Heart left ventricle (tissue), 13 donors: ENCODE results near the gene PCBP1.
"Not testable (repeated sequence)": the region's sequence is repeated elsewhere in the genome, so short reads cannot be mapped to it uniquely, and the experiment has no call there.

Experiments
- CTCF ChIP-seq, 12 donors: fragments of 200-600 bp; sonication (generic) in 4 of 12; IDR thresholded peaks; one replicate each; pipeline versions ENCODE4 v1.5.0 to v1.8.0; 2018 to 2022; ENCODE audit warnings: antibody characterized with exemption in 12 of 12, mild to moderate bottlenecking in 5 of 12
- POLR2A ChIP-seq, 2 donors: fragments of 450-650 bp; IDR thresholded peaks; one replicate each; pipeline ENCODE4 v1.6.1; 2017; ENCODE audit warnings: antibody characterized with exemption in 2 of 2, mild to moderate bottlenecking in 2 of 2, moderate library complexity in 2 of 2
- donor health status: ischemic (EF 13 %, LVEDD 7.1; RV severe dilation, severe dysfunction).
- donor health status: DM: no; HTN: yes; CAD: no.
- donor health status: DM: no; HTN: no; CAD: no.
- donor health status: ischemic (EF 25% LVEDD 6.9; RV normal size, moderate dysfunction).
- donor health status: ischemic (EF 25% LVEDD 5.7; RV mildly dilated, moderate dysfunction).
- donor health status: ischemic (EF 35%, LVEDD 5.7; RV mildly dilated, moderate dysfunction).
- donor health status: nonischemic (EF 11% LVEDD 7.7; RV severe dilation, severe dysfunction).
- donor health status: DM: yes; HTN: yes; CAD: no.
- donor health status: PGD.
- donor health status: ischemic (EF 29% LVEDD 5.4; RV normal size, mild dysfunction).
- donor health status: nonischemic (EF 23%, LVEDD 6.1; RV moderate dilation, normal function).

DNA sequence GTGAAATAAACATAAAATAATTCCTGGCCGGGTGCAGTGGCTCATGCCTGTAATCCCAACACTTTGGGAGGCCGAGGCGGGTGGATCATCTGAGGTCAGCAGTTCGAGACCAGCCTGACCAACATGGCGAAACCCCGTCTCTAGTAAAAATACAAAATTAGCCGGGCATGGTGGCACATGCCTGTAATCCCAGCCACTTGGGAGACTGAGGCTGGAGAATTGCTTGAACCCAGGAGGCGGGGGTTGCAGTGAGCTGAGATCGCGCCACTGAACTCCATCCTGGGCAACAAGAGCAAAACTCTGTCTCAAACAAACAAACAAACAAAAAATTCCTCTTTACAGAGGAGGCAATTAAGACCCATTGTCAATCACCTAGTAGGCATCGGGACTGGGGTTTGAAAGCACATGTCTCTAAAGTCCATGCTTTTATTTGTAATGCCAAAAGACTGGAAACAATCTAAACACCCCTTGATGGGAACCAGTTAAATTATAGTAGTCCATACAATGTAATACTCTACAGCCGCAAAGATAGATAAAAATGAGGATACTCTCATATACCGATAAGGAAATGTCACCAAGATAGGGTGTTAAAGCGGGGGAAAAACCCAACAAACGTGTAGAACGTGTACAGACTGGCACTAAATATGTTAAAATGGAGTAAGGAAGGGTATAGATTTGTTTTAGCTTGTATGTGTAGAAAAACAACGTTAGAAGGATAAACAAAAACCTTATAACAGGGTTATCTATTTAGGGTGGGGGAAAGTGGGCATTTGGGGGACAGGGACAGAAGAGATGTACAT, 44.3 kb downstream of the PCBP1 start:
- TF ChIP-seq CTCF, POLR2A (IDR thresholded peaks at IDR 0.05): not testable (repeated sequence)
